GM19395 (cell line): ENCODE results near the gene ZNF132.
"Not testable (repeated sequence)": the region's sequence is repeated elsewhere in the genome, so short reads cannot be mapped to it uniquely, and the experiment has no call there.

Experiments
- ATAC-seq: cut with Tn5 transposase; IDR thresholded peaks from one replicate; pipeline ENCODE4 v1.9.1; 2021; ENCODE audit warnings: mild to moderate bottlenecking, moderate library complexity; ENCODE audit not compliant: unreplicated experiment

Gene ZNF132

DNA sequence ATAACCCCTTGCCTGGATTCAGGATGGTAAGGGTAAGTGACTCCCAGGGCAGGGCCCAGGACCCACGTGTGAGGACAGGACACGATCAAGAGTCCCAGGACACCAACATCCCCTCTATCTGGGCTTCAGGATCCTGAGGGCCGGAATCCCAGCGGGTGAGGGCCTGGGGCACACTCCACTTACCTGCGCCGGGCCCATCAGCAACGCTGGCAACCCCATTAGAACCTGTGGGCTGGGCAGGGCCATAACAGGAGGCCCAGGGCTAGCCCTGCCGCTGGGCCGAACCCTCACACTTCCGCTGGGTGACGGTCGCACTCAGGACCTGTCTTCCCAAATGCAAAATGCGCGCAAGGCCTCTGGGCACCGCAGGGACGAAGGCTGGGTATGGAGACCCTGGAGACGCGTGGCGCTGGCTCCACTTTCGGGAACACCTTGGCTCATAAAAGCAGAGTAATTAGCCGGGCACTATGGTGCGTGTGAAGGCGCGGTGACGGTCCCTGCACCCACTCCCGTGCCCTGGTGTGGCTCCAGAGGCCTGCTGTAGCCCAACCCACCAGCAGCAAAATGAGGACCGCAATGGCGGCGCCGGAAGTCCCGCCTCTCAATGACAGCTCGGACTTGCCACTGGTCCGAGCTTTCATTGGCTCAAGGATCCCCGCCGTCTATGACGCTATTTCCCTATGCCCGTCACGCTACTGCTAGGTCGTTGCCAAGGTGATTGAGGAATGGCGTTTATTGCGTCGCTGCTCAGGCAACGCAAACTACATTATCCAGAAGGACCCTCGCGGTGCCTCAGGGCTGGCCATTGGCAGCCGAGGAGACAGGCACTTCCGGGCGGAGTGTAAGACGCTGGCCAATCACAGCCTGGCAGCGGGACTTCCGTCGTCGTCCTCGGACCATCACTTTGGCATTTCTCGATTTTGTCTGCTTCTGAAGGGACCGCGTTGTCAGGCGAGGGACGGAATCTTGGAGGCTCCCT, at the start of gene ZNF132:
Gene ZNF132 (minus strand): TSS at position 578 of the 979 bp plus-strand sequence. CDS start 332 bp downstream, at position 246.
- ATAC-seq: peak; percentile 97

DNA sequence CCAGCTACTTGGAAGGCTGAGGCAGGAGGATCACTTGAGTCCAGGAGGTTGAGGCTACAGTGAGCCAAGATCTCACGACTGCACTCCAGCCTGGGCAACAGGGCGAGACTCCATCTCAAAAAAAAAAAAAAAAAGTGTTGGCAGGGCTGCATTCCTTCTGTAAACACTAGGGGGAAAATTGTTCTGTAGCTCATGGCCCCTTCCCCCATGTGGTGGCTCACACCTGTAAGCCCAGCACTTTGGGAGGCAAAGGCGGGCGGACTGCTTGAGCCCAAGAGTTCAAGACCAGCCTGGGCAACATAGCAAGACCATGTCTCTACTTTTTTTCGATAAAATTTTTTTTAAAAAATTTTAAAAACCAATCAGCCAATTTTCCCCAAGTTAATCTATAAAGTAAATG, 44.4 kb upstream of the ZNF132 start:
- not testable (repeated sequence) for ATAC-seq

DNA sequence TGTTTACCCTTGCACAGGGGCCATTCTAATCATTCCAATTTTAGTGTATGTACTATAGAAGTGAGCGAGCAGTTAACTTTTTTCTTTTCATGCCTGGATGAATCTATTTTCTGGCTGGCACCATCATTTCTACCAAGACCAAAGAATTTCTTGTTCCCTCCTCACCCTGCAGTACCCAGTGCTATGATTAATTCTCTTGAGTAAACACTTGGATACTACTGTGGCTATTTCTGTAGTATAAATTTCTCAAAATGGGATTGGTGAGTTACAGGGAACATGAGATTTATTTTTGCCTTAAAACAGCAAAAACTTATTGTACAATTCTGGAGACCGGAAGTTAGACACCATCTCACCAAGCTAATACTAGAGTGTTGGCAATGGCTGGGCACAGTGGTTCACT, 43.8 kb upstream of the ZNF132 start:
- ATAC-seq: no peak

DNA sequence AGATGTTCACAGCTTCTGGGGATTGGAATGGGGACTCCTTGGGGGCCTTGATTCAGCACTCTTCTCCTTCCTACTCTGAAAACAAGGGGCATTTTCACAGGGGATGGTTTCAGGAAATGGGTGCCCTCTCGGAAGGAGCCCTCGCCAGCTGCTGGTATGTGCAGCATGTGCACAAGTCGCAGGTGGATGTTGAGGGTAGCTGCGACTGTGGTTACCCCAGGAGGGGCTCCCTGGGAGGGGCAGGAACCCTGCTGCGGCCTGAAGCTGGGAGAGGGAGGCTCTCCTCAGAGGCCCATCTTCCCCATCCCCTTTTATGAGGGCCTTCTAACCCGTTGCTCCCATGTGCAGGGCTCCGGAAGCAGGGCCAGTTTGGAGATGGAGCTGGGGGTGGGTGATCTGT, 42.4 kb upstream of the ZNF132 start:
- no peak for ATAC-seq

DNA sequence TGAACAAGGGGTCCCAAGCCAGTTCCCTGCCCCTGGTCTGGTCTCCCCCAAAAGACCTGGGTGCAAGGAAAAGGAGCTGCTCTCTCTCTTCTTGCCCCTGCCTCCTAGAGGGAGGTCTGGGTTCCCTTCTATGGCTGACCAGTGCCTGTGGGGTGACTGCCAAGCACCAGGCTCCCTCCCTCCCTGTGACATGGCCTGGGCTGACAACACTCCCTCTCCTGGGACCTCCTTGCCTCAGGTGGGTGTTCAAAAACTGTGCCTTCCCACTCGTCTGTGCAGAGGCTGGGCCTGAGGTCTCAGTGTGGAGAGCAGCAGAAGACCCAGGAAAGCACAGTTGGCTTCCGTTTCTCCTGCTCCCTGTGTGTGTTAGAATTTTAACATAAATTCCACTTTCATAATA, 40.9 kb upstream of the ZNF132 start:
- no peak for ATAC-seq

DNA sequence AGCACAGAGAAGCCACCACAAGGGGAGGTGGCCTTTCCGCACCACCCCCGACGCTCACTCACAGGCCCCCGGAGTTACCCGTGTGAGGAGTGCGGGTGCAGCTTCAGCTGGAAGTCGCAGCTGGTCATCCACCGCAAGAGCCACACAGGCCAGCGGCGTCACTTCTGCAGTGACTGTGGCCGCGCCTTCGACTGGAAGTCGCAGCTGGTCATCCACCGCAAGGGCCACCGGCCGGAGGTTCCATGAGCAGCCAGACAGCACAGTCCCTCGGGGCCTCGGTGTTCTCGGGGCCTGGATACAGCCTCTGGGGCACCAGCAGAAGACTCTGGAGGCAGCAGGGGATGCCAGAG, 40.5 kb upstream of the ZNF132 start:
- ATAC-seq: no peak

DNA sequence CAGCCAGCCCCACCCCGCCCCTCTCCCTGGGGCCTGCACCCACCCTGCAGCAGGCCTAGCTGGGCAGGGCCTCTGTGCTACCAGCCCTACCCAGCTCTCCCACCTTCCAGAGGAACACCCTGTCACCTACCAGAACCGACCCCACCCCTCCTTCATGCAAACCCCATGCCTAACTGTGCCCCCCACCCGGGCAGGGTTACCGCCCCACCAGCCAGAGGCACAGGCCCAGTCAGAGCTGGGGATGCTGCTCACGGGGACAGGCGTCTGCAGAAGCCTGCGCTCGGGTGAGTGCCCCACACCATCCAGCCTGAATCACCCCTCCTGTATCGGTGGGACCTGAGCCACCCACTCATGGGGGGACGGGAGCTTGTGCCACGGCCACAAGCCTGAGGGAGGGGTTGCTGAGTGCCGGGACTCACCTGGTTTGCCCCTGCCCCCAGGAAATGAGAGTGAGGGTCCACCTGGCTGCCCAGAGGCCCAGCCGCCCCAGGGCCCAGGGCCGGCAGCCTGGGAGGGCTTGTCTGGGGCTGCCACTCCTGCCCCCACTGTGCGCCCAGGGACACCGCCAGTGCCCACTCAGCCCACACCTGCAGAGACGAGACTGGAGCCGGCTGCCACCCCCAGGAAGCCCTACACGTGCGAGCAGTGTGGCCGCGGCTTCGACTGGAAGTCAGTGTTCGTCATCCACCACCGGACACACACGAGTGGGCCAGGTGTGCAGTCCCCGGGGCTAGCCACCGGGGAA, 40.0 kb upstream of the ZNF132 start:
- ATAC-seq: no peak

DNA sequence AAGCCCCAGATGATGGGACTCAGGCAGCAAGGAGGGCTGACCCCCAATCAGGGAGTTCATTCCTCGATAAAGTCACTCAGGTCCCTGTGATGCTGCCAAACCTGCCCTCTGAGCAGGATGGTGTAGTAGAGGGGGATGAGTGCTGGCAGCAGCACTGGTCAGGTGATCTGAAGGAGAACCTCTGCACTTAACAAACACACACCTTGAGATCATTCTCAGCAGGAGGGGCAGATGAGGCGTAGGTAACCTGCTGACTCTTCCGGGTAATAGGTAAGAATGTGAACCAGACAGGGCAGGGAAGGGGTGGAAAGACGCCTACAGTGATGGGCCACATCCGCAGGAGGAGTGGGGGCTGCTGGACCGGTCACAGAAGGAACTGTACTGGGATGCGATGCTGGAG, 39.4 kb upstream of the ZNF132 start:
- no peak for ATAC-seq

DNA sequence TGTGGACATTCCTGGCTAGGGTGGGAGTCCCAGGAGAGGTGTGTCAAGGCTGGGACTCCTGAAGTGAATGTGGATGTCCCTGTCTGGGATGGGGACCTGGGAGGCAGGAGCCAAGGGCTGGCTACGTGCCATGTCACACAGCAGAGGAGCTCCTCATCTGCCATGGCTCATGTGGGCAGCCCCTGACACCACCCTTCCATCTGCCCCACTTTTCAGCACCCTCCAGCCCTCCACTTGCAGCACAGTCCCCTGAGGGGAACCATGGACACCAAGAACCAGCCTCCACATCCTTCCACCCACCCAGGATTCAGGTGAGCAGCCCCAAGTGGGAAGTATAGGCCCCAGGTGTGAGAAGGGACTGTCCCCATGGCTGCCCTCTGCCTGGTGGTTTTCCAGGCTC, 37.9 kb upstream of the ZNF132 start:
- no peak for ATAC-seq

DNA sequence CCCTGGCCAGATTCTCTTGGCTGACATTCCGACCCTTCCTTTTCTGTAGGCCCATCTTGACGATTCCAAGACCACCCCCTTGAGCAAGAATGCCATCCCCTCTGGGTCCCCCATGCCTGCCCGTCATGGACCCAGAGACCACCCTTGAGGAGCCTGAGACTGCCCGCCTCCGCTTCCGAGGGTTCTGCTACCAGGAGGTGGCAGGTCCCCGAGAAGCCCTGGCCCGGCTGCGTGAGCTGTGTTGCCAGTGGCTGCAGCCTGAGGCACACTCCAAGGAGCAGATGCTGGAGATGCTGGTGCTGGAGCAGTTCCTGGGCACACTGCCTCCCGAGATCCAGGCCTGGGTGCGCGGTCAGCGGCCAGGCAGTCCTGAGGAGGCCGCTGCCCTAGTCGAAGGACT, 37.2 kb upstream of the ZNF132 start:
- no peak for ATAC-seq

DNA sequence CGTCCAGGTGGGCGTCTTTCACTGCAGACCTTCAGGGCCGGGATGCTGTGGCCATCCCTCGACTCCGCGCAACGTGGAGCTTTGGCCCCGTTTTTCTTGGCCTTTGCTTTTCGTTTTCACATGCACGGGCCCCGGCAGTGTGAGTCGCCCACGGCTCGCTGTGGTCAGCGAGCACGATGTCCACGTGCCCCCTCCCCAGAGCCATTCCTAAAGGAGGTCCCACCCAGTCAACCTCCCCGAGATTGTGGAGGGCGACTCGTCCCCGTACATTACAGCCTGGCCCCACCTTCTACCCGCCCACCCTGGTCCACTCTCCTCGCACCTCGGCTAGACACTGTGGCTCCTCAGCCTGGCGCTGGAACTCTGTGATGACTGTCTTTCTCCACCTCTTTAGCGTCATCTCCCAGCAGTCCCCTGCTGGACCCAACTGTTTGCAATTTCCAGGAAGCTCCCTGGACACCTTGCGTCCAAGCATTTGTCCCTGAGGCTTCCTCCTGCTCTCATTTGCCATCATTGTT, 36.6 kb upstream of the ZNF132 start:
- peak; percentile 1 for ATAC-seq

DNA sequence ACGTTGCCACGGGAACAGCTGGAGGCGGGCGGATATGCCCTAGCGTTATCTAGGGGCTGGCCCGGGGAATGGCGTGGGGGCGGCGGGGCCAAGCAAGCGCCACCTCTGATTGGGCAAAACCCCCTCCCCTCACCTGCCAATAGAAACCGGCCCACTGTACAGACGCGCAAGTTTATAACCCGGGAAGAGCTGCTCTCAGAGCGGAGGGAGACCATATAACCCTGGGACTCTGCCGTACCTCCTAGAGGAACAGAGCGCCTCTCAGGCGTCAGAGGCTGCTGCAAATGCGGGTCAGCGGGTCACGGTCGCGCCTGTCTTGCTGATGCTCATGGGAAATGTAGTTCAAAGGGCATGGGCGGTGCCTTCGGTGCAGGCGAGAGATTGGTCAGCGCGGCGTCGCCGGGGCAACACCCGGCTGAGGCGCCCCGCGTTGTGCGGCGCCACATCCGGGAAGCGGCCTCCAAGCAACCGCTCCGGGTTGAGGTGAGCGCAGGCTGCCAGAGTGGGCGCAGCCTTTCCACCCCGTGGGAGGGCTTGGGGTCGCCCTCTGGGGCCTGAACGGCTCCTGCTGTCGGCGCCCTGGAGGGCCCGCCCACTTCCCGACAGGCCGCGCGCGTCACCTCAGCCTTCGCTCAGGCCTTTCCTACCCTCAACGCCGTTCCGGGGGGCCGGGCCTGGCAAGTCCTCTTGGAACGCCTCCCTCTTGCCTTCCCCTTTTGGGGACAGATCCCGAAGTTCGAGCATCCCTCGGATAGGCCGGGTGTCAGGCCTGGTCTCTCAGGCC, 36.0 kb upstream of the ZNF132 start, which contains the start of gene ZNF446:
Gene ZNF446 (plus strand): TSS at position 639 of the 784 bp plus-strand sequence. CDS start 867 bp downstream, outside the sequence.
- peak; percentile 89 for ATAC-seq

DNA sequence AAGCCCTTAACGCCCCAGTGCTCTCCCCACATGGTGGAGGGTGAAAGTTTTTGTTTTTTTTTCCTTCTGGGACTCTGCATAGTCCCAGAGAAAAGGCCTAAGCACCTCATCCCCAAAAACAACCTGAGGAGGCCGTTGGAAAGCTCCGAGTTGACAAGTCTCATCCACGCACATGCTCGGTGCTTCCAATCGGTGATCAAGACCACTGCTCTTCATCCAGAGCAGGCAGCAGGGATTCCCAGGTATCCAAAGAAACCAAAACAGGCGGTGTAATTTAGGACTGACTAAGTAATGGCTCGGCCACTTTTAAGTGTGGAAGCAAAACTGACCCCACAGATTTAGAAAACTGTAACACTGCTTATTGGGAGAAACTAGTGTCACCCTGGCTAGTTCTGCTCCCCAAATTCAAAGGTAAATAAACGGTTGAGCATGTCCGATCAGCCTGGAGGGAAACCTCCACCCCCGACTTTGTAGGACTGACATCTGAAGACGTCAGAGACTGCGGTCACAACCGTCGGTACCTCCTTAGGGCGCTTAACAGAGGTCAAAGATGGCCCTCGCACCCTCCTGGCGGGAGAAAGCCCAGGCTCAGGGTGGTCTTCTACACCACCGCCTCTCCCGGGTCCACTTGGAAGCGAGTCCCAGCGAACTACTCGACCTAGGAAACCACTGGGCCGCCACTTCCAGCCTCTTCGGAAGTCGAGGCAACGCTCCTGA, 35.2 kb upstream of the ZNF132 start:
- ATAC-seq: peak; percentile 18

DNA sequence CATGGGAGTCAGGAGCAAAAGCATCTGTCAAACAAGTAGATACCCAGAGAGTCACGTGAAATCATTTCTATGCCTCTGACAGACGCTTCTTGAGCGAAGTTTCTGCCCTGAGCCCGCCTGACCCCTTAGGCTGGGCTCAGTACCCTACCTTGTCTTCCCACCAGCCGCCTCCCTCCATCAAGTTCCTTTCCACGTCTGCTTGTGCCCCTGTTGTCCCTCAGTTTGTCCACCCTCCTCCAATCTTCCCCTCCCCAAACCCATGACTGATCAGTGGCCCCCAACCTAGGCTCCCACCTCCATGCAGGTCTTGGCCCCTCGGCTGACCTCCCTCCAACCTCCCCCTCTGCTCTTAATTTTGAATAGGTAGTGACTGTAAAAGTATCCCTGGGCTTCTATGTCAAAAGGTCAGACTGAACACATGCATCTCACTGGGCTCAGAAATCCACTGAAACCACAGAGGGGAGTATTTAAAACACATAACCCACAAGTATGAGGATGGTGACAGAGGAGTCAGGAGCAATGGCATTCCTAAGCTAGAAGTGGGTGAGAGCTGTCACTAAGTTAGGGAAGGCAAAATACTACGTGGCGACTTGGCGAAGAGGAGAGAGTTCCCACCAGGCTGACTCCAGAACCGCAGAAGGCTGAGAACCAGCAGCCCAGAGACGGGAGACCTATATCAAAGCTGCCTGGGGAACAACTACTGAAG, 34.5 kb upstream of the ZNF132 start:
- no peak for ATAC-seq

DNA sequence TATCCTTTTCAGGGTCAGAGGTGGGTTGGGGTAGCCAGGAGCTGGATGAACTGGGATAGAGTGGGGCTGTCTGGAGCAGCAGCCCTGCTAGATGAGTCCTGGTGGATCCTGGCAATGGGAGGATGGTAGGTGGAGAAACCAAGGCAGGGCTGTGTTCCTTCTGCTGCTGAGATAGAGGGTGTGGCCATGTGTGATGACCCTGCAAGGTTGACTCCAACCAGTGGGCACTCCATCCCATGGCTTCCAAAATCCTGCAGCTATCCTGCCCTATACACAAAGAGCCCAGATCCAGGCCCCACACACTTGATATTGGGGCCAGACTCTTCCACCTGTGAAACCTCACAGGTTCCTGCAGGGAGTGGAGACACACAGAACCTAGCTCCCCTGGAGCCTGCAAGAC, 33.8 kb upstream of the ZNF132 start:
- no peak for ATAC-seq

DNA sequence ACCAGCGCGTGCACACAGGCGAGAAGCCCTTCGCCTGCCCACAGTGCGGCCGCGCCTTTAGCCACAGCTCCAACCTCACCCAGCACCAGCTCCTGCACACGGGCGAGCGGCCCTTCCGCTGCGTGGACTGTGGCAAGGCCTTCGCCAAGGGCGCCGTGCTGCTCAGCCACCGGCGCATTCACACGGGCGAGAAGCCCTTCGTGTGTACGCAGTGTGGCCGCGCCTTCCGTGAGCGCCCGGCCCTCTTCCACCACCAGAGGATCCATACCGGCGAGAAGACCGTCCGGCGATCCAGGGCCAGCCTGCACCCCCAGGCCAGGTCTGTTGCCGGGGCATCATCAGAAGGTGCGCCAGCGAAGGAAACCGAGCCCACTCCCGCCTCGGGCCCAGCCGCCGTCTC, 31.8 kb upstream of the ZNF132 start:
- no peak for ATAC-seq

DNA sequence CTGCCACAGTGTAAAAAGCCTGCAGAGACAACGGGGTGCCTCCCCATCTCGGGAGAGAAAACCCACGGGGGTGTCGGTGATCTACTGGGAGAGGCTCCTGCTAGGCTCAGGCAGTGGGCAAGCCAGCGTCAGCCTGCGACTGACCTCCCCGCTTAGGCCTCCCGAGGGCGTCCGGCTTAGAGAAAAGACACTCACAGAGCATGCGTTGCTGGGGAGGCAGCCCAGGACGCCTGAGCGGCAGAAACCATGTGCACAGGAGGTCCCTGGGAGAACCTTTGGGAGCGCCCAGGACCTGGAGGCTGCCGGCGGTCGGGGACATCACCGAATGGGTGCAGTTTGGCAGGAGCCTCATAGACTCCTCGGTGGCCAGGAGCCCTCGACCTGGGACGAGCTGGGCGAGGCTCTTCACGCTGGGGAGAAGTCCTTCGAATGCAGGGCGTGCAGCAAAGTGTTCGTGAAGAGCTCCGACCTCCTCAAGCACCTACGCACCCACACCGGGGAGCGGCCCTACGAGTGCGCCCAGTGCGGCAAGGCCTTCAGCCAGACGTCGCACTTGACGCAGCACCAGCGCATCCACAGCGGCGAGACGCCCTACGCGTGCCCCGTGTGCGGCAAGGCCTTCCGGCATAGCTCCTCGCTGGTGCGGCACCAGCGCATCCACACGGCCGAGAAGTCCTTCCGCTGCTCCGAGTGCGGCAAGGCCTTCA, 31.0 kb upstream of the ZNF132 start:
- not testable (repeated sequence) for ATAC-seq

DNA sequence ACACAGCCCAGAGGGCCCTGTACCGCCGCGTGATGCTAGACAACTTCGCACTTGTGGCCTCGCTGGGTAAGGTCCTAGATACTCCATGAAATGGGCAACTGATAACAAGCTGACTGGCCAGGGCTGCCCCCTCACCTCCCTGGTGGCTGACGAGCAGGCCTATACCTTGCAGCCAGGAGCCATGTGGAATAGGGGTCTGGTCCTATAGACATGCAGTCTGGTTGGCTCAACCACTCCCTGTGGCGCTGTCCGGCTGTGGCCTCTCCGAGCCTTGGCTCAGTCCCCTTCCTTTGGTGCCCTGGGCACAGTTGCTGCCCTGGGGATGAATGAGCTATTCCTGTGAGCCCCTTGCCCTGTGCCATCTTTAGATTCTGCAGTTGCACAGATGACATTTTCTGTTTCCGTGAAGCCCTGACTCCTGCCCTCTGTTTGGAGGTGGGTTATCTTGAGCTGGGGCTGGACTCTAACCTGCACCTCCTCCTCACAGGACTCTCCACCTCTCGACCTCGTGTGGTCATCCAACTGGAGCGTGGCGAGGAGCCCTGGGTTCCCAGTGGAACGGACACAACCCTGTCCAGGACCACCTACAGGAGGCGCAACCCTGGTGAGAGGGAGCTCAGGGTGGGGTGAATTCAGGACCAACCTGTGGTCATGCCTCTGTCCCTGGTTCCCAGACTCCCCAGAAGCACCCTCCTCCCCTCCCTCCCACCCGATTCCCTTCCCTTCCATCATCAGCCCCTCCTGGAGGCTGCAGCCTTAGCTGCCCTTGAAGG, 29.5 kb upstream of the ZNF132 start:
- no peak for ATAC-seq
